HepG2 (cell line): ENCODE data around the gene POLR2H. TPM values are rescaled to one million over a fixed set of nuclear protein-coding genes. Genes with fewer than 3 reads are reported as not detected.

Experiments used
- ATAC-seq: fragments of 200-7000 bp; cut with Tn5 transposase; 3 replicates; pipeline ENCODE4 v1.9.1; 2020; ENCODE audit warnings: mild to moderate bottlenecking, moderate library complexity
- BruUV-seq: library from RNA; stranded (reverse); fragments of 400-500 nt; replicated peaks from 2 replicates; lab custom pipeline; 2021; lab: Mats Ljungman, UMichigan
- CTCF ChIA-PET: fragments of 300-600 bp; formaldehyde crosslinking; extraction: SDS; loops from one replicate; lab custom pipeline; 2021; ENCODE audit warnings: low total read pairs, inconsistent platforms, low intra/inter-chr PET ratio; lab: Yijun Ruan, JAX
- POLR2A ChIA-PET: fragments of 350-600 bp; sonication (Branson Sonifier 250); formaldehyde crosslinking; loops from one replicate; lab custom pipeline; 2020; ENCODE audit warnings: antibody characterized with exemption, inconsistent platforms; lab: Yijun Ruan, JAX
- DNase-seq: peaks from one replicate; pipeline ENCODE4 v3.0.0-alpha.2; 2015; ENCODE audit warnings: low spot score
- FAIRE-seq: peaks from 3 replicates; lab custom pipeline; 2011; peaks lifted over from hg19 to GRCh38; lab: Jason Lieb, UNC
- H2AFZ ChIP-seq: one replicate; pipeline ENCODE4 v1.6.1; 2011; ENCODE audit warnings: low read length, inconsistent platforms
- H3K27ac ChIP-seq: fragments of 300-600 bp; 3 replicates; pipeline ENCODE4 v1.8.0; 2011; ENCODE audit warnings: mixed run types, mild to moderate bottlenecking, mixed read lengths, low read length, inconsistent platforms; ENCODE audit not compliant: insufficient read depth; ENCODE audit errors: extremely low read length
- H3K27me3 ChIP-seq, 2 experiments: fragments of 200-600 bp in 1 of 2; 2 replicates in 1 of 2; 3 replicates in 1 of 2; pipeline versions ENCODE4 v1.6.0 to v1.8.0; 2011; ENCODE audit warnings: low read length in 2 of 2, mild to moderate bottlenecking in 2 of 2, moderate library complexity in 2 of 2, inconsistent platforms in 1 of 2; ENCODE audit not compliant: insufficient read depth in 2 of 2, control insufficient read depth in 1 of 2
- H3K36me3 ChIP-seq, 2 experiments: fragments of 200-600 bp in 1 of 2; replicated peaks in 1 of 2; 2 replicates in 1 of 2; 3 replicates in 1 of 2; pipeline versions ENCODE4 v1.5.1 to v1.8.0; 2011; ENCODE audit warnings: low read length in 2 of 2, inconsistent platforms in 1 of 2; ENCODE audit not compliant: insufficient read depth in 2 of 2, control insufficient read depth in 1 of 2
- H3K4me1 ChIP-seq: 2 replicates; pipeline ENCODE4 v1.5.1; 2012; ENCODE audit warnings: low read length, inconsistent platforms; ENCODE audit not compliant: insufficient read depth
- H3K4me2 ChIP-seq: 2 replicates; pipeline ENCODE4 v1.6.0; 2011; ENCODE audit warnings: low read depth, low read length, inconsistent platforms
- H3K4me3 ChIP-seq, 3 experiments: fragments of 200-600 bp in 1 of 3; sonication (generic), shearing (Covaris generic) in 1 of 3; replicated peaks in 1 of 3; 2 replicates each; pipeline ENCODE4 v1.5.1; 2011 to 2016; ENCODE audit warnings: low read length in 3 of 3, inconsistent platforms in 2 of 3, low read depth in 2 of 3, mild to moderate bottlenecking in 2 of 3, control low read depth in 1 of 3, mixed read lengths in 1 of 3; ENCODE audit not compliant: insufficient read depth in 1 of 3
- H3K79me2 ChIP-seq: one replicate; pipeline ENCODE4 v1.6.1; 2011; ENCODE audit warnings: low read length, inconsistent platforms; ENCODE audit not compliant: insufficient read depth
- H3K9ac ChIP-seq: 2 replicates; pipeline ENCODE4 v1.6.0; 2011; ENCODE audit warnings: mild to moderate bottlenecking, low read depth, low read length, inconsistent platforms; ENCODE audit not compliant: insufficient read depth
- H3K9me3 ChIP-seq: 2 replicates; pipeline ENCODE4 v1.5.1; 2012; ENCODE audit warnings: mild to moderate bottlenecking, low read length
- H4K20me1 ChIP-seq: 2 replicates; pipeline ENCODE4 v1.6.0; 2011; ENCODE audit warnings: inconsistent platforms, mild to moderate bottlenecking, low read length, moderate library complexity; ENCODE audit not compliant: insufficient read depth
- DDIT3 ChIP-seq: sonication (generic); formaldehyde crosslinking; IDR thresholded peaks from 2 replicates; pipeline ENCODE4 v1.4.0; 2020; ENCODE audit warnings: mild to moderate bottlenecking, missing genetic modification reagents
- E2F5 ChIP-seq: sonication (generic); formaldehyde crosslinking; conservative IDR thresholded peaks from 2 replicates; pipeline ENCODE4 v1.4.0; 2020; ENCODE audit warnings: missing genetic modification reagents
- KAT7 ChIP-seq: IDR thresholded peaks from 2 replicates; pipeline ENCODE4 v1.6.1; 2018; ENCODE audit warnings: borderline replicate concordance, missing compliant biosample characterization
- MED13 ChIP-seq: sonication (generic); formaldehyde crosslinking; IDR thresholded peaks from 2 replicates; pipeline ENCODE4 v1.5.0; 2020; ENCODE audit warnings: missing genetic modification reagents
- MIER2 ChIP-seq: IDR thresholded peaks from 2 replicates; pipeline ENCODE4 v1.6.1; 2016; ENCODE audit warnings: missing biosample characterization, missing genetic modification reagents
- MNT ChIP-seq: fragments of 450-650 bp; IDR thresholded peaks from 2 replicates; pipeline ENCODE4 v1.6.1; 2016
- NFKBIZ ChIP-seq: IDR thresholded peaks from 2 replicates; pipeline ENCODE4 v1.6.1; 2018; ENCODE audit warnings: missing genetic modification reagents, missing compliant biosample characterization
- PLRG1 ChIP-seq: fragments of 450-650 bp; conservative IDR thresholded peaks from 2 replicates; pipeline ENCODE4 v1.6.1; 2016
- REL ChIP-seq: sonication (generic); formaldehyde crosslinking; conservative IDR thresholded peaks from 2 replicates; pipeline ENCODE4 v1.8.0; 2022; ENCODE audit warnings: mild to moderate bottlenecking, missing genetic modification reagents, moderate library complexity
- SATB2 ChIP-seq: sonication (generic); formaldehyde crosslinking; IDR thresholded peaks from 2 replicates; pipeline ENCODE4 v1.5.0; 2020; ENCODE audit warnings: missing genetic modification reagents
- SKIL ChIP-seq: sonication (generic); formaldehyde crosslinking; IDR thresholded peaks from 2 replicates; pipeline ENCODE4 v1.8.0; 2022; ENCODE audit warnings: missing genetic modification reagents, mild to moderate bottlenecking, moderate library complexity, borderline replicate concordance
- TOE1 ChIP-seq: sonication (generic); formaldehyde crosslinking; IDR thresholded peaks from 2 replicates; pipeline ENCODE4 v1.4.0; 2020; ENCODE audit warnings: mild to moderate bottlenecking, missing genetic modification reagents
- ZNF629 ChIP-seq: sonication (generic); formaldehyde crosslinking; conservative IDR thresholded peaks from 2 replicates; pipeline ENCODE4 v1.5.0; 2020; ENCODE audit warnings: missing genetic modification reagents
- WGBS: methylation state at CpG from one replicate; pipeline ENCODE4 v1.1.6; 2017; ENCODE audit warnings: low lambda C conversion rate; 5-methylcytosine and 5-hydroxymethylcytosine counted together
- in situ Hi-C: cut with HindIII; loops from 2 replicates; pipeline ENCODE4 v1.10.0; 2017; ENCODE audit warnings: low pct_unique_long_range_greater_than_20kb; ENCODE audit not compliant: extremely low pct_ligation_motif_present
- intact Hi-C: fragments of 100-400 bp; cut with micrococcal nuclease; formaldehyde crosslinking; loops from one replicate; pipeline ENCODE4 v1.10.0; 2022; ENCODE audit not compliant: unreplicated experiment
- polyA plus RNA-seq, 8 experiments: library from polyadenylated mRNA; depleted of rRNA in 3 of 8; stranded (reverse) in 7 of 8; unstranded in 1 of 8; fragments of >200 nt; fragmentation: Illumina TruSeq in 4 of 8; extraction: Trizol in 4 of 8; gene quantifications; 2 replicates each; pipeline versions ENCODE4 v1.2.1 to v1.2.3, GENCODE V29; 2011 to 2016; ENCODE audit warnings: low read depth in 4 of 8, missing spikeins in 1 of 8, mixed read lengths in 1 of 8; ENCODE audit not compliant: insufficient read depth in 1 of 8
- total RNA-seq, 5 experiments: library from RNA; depleted of rRNA; stranded (reverse); fragments of >200 nt; fragmentation: Illumina TruSeq; extraction: Trizol; gene quantifications; 2 replicates each; pipeline ENCODE4 v1.2.3, GENCODE V29; 2016; ENCODE audit warnings: low read depth in 1 of 5
- TF ChIP-seq, protein P1 (sequence below): sonication (generic); formaldehyde crosslinking; IDR thresholded peaks from 2 replicates; pipeline ENCODE4 v1.4.0; 2020; ENCODE audit warnings: mild to moderate bottlenecking, missing genetic modification reagents

POLR2H gene
- total and polyA plus RNA-seq, 2 of the 13 experiments (the other 11 are each of a cell fraction or from before 2014, with no cell fraction given), result 118 to 194 TPM

GRCh38 chr3:184378651-184379357, 17.3 kb downstream of the POLR2H start (continued):
- TF ChIP-seq MNT, result peak; percentile 22; the same call in 1 of the 2 replicates
- TF ChIP-seq TOE1 (CRISPR knock-in tag), result no peak
- 0 out of 2 replicates have a peak, but pooled peaks have one; percentile 22 for TF ChIP-seq KAT7 (CRISPR knock-in tag)

DNA sequence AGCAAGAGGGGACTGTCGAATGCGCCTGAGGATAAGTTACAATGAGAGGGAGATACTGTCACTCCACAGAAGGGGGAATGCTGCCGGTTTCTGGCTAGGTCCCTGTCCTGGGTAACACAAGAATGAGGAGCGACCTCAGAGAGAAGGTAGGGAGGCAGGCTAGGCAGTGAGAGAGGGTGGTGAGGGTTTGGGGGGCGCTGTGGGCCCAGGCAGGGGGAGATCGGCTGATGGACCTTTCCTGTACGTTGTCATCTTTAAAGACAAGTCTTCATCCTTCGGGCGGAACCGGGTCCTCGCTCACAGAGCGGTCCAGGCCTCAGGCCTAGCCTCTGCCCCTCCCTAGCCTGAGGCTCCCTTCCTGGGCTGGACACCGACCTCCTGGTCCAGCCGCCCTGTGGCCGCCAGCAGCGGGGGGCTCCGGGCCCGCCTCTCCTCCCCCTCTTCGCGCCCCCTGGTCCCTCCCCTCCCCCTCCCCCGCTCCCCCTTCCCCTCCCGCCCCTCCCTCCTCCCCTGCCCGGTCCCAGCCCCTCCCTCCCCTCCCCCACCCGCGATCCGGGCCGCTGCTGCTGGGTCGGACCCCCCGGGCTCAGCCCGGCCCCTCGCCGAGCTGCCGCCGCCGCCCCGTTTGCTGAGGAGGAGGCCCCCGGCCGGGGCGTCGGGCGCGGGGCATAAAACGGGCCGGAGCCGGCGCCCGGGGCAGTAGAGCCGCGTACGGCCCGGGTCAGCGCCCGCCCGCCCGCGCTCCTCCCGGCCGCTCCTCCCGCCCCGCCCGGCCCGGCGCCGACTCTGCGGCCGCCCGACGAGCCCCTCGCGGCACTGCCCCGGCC, 18.1 kb downstream of the POLR2H start, which contains the start of gene CHRD:
CHRD (plus strand) TSS at position 697 of the 827 bp plus-strand sequence. CDS start 265 bp downstream, outside the sequence.
- no peaks in the 10 kb centered on the region for H3K9me3 ChIP-seq
- DNase-seq, result no peak
- FAIRE-seq, result no peak
- H2AFZ ChIP-seq, result no peak within 1 kb of the TSS
- ChIA-PET POLR2A (interaction anchor here (1.0 to 2.2 kb wide), 6 partner anchors 8 to 34 kb away, joined by 4 to 14 read pairs (median 5); partner anchors contain the start of genes CLCN2 and POLR2H), CTCF (no interaction called here)
- peaks cover 10 to 27% of the 10 kb centered on the region in 2 experiments; a peak in 4 of 5 replicates for H3K36me3 ChIP-seq
- peaks cover 25% of the 10 kb centered on the region for H3K79me2 ChIP-seq
- no peaks in the 10 kb centered on the region; a peak in 1 of 5 replicates for H3K27me3 ChIP-seq
- BruUV-seq, result no TSS peak
- peak; percentile 51 for ATAC-seq
- H4K20me1 ChIP-seq, result 0 out of 2 replicates have a peak, but pooled peaks cover 3% of the 10 kb centered on the region
- H3K4me2 ChIP-seq, result peak within 1 kb of the TSS; percentile 97
- peak within 1 kb of the TSS; percentile 79 to 90 (median 90) for H3K4me3 ChIP-seq
- WGBS, result 2% methylated on average over 22 of the region's 71 CpGs
- in situ Hi-C loops (loop anchor here (10.0 kb wide), 2 partner anchors 85 to 135 kb away; no protein-coding TSS in a partner anchor), intact Hi-C loops (loop anchor here (2.0 kb wide), 1 partner anchor 37 kb away; no protein-coding TSS in a partner anchor)
- H3K4me1 ChIP-seq, result peaks cover 27% of the 10 kb centered on the region
- H3K9ac ChIP-seq, result peak within 1 kb of the TSS; percentile 83
- peak within 1 kb of the TSS; percentile 90 for H3K27ac ChIP-seq
- TF ChIP-seq SKIL (no peak), SATB2 (CRISPR knock-in tag) (no peak), NFKBIZ (CRISPR knock-in tag) (no peak), MED13 (CRISPR knock-in tag) (0 out of 2 replicates have a peak, but pooled peaks have one; percentile 28), REL (CRISPR knock-in tag) (no peak), ZNF629 (no peak), DDIT3 (CRISPR knock-in tag) (no peak), E2F5 (CRISPR knock-in tag) (no peak), MIER2 (CRISPR knock-in tag) (no peak), PLRG1 (no peak)
- TF ChIP-seq, protein P1, sequence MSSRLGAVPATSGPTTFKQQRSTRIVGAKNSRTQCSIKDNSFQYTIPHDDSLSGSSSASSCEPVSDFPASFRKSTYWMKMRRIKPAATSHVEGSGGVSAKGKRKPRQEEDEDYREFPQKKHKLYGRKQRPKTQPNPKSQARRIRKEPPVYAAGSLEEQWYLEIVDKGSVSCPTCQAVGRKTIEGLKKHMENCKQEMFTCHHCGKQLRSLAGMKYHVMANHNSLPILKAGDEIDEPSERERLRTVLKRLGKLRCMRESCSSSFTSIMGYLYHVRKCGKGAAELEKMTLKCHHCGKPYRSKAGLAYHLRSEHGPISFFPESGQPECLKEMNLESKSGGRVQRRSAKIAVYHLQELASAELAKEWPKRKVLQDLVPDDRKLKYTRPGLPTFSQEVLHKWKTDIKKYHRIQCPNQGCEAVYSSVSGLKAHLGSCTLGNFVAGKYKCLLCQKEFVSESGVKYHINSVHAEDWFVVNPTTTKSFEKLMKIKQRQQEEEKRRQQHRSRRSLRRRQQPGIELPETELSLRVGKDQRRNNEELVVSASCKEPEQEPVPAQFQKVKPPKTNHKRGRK (CRISPR knock-in tag), result no peak
